T-helper 1 cell treated with Interleukin-12 subunit alpha and Interleukin-12 subunit beta and Interleukin-4 antibody, amounts not matched to agents 30 ng/mL and 1 ng/mL, for 36 hours (primary cell): ENCODE data around the gene E2F8. TPM values are rescaled to one million over a fixed set of nuclear protein-coding genes. Genes with fewer than 3 reads are reported as not detected.

Source experiments
- intact Hi-C: fragments of 100-400 bp; cut with micrococcal nuclease; formaldehyde crosslinking; loops from one replicate; pipeline ENCODE4 v1.15.1; 2024
- total RNA-seq: library from RNA; stranded (reverse); gene quantifications from 2 replicates; pipeline ENCODE4 v1.2.3, GENCODE V29; 2022

The E2F8 gene
- total RNA-seq, 1 donor from 2014 or later: 24.9 TPM

DNA sequence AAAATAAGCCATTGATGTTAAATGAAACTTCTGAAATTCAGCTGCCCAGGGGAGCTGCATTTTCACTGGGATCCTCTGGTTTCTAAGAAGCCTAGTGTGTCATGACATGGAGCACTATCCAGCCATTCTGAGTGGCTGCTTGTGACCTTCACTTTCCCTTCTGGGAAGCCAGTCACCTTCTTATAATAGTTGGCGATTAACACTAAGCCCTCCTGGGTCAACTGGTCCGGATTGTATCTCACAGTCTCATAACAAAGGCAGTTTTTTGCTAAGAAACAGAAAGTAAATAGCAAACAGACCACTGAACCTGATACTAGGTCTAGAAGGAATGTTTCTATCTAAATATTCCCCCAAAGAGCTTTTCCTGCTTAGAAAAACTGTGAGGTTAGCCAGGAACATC, 46.8 kb downstream of the E2F8 start:
- intact Hi-C loops: no loop called here

DNA sequence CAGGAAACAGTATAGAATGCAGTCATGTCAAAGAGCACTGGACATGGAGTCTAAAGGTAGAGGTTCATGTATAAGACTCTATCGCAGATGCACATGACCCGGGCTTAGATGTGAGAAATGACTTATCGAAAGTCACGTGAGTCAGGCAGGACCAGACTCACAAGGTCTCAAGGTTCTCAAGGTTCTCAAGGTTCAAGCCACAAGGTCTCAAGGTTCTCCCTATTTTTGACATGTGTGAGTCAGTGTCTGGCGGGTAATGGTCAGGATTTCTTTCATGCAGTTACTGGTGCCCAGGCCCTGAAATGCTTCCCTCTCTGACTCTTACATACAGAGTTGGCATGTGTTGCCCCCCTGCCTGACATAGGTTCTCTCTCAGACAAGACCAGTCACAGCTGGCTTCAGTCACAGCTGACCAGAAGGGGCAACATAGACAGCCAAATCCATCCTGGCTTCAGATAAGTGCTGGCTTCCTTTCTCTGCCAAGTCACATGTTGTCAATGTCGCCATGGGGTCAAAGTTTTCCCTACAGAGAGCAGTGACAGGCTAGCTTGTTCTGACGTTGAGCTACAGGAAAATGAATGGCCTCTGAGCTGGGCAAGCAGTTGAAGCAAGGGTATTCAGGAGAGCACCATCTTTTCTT, 49.1 kb downstream of the E2F8 start:
- intact Hi-C loops: no loop called here

DNA sequence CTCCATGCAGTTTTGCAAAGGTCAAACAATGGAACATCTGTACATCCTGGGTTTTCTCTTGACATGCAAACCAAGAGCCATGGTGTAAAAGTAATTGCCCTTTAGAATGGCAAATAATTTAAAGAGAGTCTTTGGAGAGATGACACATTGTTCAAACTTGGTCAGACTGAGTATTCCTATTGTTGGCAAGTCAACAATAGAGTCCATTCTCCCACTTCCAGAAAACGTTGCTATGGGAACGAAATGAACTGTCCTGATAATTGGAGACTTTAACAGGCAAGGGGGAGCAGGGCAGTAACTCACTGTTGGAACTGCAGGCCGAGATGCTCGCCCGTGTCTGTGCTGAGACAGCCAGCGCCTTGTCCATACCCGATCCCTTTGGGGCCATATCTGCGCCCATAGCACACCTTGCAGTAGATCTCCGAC, 52.9 kb downstream of the E2F8 start:
- intact Hi-C loops: no loop called here

DNA sequence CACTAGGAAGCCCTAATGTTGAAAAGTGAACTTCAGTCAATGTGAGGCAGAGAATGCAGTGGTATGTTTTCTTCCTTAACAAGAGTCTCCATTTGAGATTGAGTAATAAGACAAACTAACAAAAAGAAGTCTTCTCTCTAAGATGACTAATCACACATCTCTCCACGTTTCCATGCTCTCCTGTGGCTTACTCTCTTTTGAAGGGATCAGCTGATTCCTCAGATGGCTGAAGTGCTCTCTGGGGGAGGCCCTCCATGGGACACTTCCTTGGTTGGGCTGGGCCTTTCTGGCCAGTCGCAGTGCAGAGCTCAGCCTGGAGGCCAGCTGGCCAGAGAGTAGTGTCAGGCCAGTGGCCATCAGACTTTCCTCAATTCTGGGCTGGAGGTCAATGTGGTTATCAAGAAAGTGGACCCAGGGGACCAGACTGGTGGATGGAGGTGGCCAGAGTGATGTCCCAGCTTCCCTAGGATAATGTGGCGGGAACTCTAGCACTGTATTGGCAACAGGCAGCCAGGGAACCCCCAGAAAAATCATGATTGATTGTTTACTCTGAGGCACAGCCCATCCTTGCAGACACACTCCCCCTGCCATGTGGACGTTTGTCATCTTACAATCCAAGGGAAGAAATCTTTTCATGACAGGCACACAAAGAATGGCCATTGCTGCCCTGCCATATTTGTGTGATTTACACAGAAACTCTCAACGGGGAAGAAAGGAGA, 53.5 kb downstream of the E2F8 start:
- intact Hi-C loops: no loop called here

DNA sequence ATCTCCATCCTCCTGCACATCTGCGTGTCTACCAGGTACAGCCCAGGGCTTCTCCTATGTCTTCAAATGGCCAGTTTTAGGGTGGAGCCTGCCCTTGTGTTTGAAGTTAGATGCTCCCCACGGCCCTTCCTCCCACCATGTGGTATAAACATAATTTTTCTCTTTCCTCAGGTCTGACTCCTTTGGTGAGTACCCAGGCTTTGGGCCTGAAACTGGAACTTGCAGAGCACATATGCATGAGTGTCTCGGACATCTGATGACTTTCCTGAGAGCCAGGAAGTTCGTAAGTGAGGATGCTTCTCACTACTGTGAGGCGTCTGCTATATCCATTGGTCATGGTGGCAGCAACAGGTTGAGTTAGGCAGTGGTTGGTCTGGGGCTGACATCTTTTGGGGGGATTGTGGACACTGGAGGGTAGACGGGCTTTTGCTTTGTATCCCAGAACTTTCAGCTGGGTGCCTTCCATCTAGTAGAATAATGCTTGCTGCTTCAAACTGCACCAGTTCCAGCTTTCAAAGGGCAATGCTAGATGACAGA, 55.2 kb downstream of the E2F8 start:
- intact Hi-C loops: no loop called here

DNA sequence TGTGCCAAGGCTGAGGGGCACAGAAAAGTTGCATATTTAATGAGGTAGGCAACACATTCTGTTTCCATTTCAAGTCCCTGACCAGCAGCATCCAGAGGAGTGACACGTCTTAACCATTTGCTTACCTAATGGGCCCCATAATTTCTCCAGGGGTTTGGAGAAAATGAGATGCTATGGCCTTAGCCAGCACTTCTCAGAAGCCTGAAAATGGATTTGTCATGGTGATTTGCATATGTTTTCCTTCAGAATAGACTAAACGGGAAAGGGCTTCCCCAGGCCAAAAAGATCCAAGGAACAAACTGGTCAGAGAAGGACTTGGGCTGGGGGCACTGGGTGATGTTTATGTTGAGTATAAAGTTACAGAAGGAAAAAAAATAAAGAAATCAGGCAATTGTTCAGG, 55.7 kb downstream of the E2F8 start:
- intact Hi-C loops: no loop called here

DNA sequence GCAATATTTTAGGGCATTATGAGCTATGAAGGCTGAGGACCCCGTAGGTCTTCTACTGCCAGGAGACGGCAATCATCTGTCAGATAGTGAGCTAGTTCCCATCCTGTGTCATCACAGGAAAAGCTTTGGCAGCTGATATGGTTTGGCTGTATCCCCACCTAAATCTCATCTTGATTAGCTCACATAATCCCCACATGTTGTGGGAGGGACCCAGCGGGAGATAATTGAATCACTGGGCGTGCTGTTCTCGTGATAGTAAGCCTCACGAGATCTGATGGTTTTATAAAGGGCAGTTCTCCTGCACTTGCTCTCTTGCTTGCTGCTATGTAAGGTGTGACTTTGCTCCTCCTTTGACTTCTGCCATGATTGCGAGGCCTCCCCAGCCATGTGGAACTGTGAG, 57.1 kb downstream of the E2F8 start:
- intact Hi-C loops: no loop called here

DNA sequence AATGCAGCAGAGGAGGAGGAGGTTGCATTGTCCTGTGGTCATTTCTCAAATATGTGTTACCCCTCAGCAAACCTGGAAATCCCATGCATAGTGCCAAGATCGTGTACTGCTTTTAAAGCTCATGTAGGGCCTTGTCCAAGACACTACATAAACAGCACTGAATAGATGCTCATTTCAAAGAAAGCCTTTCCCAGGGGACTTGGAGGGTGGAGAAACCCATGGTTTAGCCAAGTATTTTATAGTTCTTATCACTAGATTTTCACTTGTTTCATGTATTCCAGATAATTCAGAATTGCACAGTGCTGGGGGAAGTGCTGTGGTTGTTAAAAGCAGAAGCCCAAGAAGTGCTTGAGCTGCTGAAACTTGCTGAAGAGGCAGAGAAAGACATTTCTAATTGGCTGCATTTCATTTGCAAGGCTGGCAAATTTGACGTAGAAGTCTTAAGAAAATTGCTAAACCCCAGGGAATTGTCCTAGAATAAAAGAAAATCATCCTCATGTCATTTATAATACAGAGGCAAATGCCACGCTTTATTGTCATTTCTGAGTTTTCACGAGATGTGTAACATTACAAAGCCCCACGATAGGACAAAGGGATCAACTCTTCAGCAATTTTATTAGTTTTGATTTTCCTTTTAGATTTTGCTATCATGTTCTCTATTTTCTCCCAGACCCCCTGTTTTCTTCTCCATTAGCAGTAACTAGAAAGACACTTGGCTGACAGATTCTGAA, 59.0 kb downstream of the E2F8 start:
- intact Hi-C loops: no loop called here

DNA sequence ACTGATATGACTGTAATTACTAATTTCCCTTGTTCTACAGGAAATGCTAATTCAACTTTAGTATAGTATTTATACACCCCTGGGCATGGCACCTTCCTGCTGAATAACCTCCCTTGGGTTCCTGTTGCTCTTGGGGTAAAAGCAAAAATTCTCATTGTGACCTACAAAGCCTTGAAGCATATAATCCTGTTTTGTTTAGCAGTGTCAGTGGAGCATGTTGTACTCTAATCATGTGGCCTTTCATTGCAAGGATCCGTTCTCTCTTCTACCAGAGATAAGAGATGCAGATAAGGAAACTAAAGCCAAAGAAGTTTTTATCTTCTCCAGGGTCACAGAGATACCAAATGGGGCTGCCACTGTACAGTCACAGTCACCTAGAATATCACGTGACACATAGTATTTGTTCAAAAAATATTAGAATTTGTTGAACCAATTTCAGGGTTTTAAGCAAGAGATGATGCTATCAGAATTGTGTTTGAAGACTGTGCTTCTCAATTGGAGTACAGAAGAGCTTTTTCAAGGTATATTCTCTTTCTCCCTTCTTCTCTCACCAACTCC, 64.0 kb downstream of the E2F8 start:
- intact Hi-C loops: no loop called here

Other genes with a start within 250 kb of the E2F8 start
- 0.17 TPM in 2 replicates for gene MRGPRX2, start 180.2 kb downstream of the E2F8 start, total RNA-seq
- 23.6 and 27.4 TPM in 2 replicates for gene ZDHHC13, start 123.8 kb downstream of the E2F8 start, total RNA-seq
- not detected in 2 replicates for gene CSRP3, start 39.0 kb downstream of the E2F8 start, total RNA-seq